SH-SY5Y (cell line): ENCODE measurements around the gene OR6X1.

Experiments used
- GATA2 ChIP-seq: IDR thresholded peaks from 2 replicates; pipeline ENCODE4 v1.6.1; 2011; ENCODE audit warnings: mild to moderate bottlenecking, low read depth, low read length
- GATA3 ChIP-seq: IDR thresholded peaks from 2 replicates; pipeline ENCODE4 v1.6.1; 2011; ENCODE audit warnings: low read depth, mild to moderate bottlenecking, low read length, moderate library complexity

Gene OR6X1

DNA sequence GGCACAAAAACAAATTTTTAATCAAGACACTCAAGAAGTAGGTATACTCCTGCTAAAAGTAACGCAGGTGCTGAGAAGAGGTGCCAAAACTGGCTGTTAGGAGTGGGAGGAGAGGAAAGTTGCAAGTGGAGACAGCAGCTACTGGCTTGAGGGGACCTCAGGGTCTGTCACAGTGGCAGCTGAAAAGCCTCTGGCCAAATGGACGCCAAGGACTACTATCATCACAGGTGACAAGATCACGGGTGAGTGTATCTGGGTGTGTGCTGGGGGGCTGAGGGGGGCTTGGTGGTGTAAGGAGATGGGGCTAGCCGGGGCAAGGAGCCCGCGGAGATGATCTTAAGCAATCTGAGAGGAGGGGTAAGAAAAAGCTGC is 13.5 kb downstream of the OR6X1 start:
- no peak for TF ChIP-seq GATA2
- no peak for TF ChIP-seq GATA3

DNA sequence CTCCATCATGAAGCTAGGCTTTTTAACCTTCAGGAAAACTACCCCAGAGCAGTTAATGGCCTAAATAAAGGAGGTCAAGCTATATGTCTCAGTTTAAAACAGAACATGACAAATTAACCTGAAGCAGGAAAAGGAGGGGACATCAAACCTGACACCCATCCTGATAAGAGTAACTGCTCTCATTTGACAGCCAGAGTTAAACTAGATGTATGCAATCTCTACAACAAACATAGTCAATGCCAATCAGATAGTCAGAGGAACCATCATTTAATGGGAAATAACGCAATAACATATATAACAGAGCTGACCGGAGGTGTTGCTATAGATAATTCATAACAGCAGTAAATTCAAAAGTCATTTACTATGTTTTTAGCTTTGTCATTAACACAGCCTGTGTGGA is 15.9 kb downstream of the OR6X1 start:
- no peak for TF ChIP-seq GATA2
- no peak for TF ChIP-seq GATA3

DNA sequence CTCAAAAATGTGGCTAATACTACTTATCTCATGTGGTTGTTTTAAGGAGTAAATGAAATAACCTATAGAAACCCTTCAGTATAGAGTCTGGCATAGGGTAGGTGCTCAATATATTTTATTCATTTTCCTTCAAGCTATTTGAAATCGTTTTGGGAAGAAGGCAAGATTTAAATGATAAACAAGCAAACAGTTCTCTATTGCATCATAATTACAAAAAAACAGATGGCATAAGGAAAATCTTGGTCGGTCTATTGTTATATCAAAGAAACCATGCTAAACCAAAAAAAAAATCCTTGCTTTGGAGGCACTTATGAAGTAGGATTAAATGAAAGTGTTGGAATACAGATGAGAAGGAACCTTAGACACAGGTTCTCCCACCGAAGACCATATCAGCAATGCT is 17.5 kb downstream of the OR6X1 start:
- no peak for TF ChIP-seq GATA2
- no peak for TF ChIP-seq GATA3

DNA sequence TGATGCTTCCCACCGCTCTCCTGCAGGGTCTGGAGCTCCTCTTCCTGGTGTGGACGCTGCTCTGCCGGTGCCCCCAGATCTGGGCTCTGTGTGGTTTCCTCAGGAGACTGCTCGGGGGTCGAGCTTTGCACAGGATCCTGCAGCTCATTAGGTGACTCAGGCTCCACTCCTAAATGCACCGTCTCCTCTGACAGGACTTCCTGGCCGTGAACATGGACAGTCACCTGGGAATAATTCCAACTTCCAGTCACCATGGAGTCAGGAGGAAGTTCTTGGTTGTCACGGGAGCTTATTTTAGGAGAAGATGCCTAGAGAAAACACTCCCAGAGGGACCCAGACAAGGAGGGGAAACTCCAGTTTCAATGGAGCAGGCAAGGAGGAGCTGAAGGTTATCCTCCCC is 24.7 kb downstream of the OR6X1 start:
- no peak for TF ChIP-seq GATA3
- no peak for TF ChIP-seq GATA2

DNA sequence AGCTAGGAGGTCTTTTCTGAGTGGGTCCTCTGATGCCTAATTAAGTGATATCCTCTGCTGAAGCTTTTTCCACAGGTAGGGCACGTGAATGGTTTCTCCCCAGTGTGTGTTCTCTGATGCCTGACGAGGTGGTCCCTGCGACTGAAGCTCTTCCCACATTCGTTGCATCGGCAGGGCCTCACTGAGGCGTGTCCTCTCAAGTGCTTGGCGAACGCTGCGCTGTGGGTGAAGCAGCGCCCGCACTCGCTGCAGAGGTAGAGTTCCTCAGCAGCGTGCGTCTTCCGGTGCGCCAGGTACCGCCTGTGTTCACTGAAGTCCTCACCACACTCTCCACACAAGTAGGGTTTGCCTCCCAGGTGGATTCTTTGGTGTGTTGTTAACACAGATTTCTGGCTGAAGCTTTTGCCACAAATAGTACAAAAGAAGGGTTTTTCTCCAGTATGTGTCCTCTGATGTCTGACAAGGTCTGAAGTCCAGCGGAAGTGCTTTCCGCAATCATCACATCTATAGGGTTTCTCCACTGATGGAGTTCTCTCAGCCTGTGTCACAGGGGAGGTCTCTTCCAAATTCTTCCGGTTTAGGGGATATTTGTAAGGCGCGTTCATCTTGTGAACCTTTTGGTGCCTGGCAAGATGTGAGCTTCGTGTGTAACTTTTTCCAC is 28.2 kb downstream of the OR6X1 start:
- no peak for TF ChIP-seq GATA2
- TF ChIP-seq GATA3: no peak

DNA sequence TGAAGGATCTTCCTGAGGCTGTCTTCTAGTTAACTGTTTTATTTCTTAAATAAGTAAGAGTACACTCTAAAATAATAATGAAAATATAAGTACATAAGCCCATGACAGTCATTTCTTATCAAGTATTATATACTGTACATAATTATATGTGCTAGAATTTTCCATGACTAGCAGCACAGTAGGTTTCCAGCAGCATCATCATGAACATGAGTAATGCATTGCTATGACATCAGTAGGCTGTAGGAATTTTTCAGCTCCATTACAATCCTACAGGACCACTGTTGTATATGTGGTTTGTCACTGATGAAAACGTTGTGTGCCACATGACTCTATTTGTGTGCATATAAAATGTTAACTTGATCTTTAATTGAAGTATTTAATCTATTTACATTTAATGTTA is 34.9 kb downstream of the OR6X1 start:
- TF ChIP-seq GATA3 (no peak), GATA2 (no peak)

DNA sequence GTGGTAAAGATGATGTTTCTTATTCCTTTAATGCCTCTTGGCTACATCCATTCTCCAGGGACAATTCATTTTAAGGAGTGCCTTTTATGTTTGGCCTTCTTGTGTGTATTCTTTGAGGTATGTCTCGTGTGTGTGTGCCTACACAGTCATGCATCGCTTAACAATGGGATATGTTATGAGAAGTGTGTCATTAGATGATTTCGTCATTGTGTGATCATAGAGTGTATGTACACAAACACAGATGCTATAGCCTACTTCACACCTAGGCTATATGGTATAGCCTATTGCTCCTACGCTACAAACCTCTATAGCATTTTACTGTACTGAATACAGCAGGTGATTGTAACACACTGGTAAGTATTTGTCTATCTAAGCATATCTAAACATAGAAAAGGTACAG is 35.8 kb downstream of the OR6X1 start:
- TF ChIP-seq GATA2 (no peak), GATA3 (no peak)

DNA sequence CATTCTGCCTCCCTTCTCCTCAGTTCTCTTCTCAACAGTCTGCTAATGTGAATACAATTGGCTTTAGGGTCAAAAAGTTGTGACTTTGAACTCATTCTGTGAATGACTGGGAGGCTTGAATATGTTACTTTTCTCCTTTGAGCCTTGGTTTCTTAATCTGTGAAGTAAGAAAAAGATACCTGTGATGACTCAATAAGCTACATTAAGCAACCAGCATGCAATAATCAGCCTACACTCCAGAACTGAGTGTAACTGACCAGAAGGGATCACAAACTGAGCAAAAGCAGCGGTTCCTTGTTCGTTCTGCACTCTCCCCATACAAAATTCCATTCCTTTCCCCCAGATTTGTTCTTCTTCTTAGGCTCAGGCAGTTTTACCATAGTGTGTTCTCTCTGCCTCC is 36.3 kb downstream of the OR6X1 start:
- TF ChIP-seq GATA3: no peak
- TF ChIP-seq GATA2: no peak

DNA sequence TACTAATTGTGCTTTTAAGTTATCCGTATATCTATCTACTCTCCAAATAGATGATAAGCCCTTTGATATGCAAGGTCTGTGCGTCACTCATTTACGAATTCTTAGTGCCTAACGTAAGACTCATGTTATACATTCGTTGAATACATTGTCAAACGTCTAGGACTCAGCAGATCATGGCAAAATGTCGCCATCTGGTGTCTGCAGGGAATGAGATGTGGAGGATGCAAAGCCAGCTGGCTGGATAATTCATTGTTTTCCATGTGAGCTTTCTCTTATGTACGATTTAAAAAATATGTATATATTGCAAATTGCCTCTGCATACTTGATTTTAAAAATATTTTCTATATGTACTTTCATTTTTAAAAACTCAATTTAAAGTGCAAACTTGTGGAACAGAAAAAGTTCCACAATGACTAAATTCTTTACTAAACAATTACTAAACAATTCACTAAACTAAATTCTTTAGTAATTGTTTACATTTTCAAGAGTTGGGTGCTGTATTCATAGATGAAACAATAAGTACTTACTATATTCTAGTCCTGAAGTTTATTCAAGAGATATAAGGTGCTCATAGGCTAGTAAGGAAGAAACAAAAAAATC is 46.6 kb downstream of the OR6X1 start:
- no peak for TF ChIP-seq GATA2
- TF ChIP-seq GATA3: no peak

DNA sequence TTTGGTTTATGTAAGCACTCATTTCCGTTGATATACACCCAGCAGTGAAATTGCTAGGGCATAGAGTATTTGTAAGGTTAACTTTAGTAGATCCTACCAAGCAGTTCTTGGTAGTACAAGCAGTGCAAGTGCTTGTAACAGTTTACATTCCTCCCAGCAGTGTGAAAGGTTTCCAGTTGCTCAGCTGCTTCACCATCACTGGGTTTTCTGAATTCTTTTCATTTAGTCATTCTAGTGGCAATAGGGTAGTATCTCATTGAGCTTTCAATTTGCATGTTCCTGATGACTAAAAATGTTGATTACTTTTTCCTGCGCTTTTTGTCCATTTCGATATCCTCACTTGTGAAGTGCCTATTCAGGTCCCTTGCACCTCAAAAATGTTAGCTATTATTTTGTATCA is 47.1 kb downstream of the OR6X1 start:
- TF ChIP-seq GATA3: no peak
- TF ChIP-seq GATA2: no peak

DNA sequence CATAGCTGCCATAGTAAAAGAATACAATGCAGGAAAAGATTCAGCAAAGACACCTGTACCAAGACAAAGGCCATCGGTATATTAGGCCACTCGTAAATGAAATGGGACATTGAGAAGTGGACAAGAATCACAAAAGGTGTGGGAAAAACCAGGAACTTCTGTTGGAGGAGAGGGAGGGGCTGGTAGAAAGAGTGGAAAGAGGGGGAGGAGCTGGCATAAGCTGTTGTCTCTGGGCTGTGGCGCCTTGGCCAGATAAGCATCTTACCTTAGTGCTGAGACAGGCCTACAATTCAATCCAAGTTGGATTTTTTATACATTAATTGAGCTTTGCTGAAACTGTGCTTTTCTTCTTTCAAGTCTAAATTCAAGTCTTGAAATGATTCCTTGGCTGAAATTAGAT is 50.0 kb downstream of the OR6X1 start:
- TF ChIP-seq GATA3 (no peak), GATA2 (no peak)
